ENCODE results near the gene KCNJ18. TPM values are rescaled to one million over a fixed set of nuclear protein-coding genes. Genes with fewer than 3 reads are reported as not detected.
"Not testable (repeated sequence)": the region's sequence is repeated elsewhere in the genome, so short reads cannot be mapped to it uniquely, and the experiment has no call there.

Gene KCNJ18
- total RNA-seq: not detected

DNA sequence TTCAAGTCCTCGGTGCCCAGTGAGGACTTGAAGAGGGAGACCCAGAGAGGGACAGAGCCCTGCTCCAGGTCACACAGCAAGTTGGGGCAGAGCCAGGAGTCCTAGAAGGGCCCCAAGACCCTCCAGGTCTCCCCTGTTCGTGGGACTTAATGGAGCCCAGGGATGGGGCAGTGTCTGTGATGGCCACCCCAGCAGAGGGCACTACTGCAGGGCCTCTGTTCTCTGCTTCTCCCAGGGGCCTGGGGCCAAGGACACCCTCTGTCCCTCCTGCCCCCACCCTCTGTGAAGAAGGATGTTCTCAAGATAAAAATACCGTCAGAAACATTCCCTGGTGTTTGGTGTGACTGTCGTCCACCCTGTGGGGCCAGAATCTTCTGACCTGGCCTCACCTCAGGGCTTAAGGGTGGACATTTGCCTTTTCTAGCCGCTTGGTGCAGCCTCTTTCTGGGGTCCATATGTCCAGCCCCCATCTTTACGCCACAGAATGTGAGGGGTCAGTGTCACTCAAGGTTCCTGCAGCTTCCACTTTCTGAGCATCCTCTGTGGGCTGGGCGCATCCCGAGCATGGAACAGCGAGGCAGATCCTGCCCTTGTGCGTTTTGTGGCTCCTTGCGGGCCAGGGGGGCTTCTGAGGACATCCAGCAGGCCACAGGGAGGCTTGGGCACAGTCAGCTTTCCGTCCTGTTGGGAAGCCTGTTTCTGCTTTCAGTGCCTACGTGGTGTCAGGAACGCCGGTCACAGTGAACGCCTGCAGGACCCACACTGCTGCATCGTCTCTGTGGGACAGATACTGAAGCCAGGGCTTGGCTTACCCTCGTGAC, at the start of gene KCNJ18:
TSS of gene KCNJ18 (plus strand) at position 641 of the 821 bp plus-strand sequence. CDS start 10,264 bp downstream, outside the sequence.
- not testable (repeated sequence) for DNase-seq (ENCODE audit: low spot score)

DNA sequence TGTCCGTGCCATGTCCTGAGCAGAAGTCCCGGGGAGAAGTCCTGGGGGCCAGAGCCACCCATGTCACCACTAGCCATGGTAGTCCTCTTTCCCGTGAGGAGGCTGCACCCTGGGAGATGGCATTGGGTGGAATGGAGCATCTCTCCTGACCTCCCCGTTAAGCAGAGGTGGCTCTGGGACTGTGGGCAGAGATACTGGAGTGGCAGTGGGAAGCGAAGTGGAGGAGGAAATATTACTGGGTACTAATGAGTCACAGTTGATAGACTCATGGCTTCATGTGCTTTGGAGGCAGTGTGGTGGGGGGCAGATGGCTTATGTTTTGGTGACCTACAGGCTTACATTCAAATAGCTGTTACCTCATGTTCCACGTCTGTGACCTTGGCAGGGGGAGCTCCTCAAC, 44.2 kb upstream of the KCNJ18 start:
- DNase-seq (ENCODE audit: low spot score): not testable (repeated sequence)

DNA sequence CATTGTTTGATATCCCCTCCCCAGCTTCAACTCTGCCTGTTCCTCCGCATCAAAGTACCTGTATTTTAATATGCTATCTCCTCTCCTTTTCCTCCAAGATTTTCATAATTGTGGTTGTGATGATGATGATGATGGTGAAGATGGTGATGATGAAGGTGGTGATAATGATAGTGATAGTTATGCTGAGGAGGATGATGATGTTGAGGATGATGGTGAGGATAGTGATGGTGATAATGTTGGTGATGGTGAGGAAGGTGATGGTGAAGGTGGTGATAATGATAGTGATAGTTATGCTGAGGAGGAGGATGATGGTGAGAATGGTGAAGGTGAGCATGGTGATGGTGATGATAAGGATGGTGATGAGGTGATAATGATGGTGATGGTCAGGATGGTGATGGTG, 42.3 kb upstream of the KCNJ18 start:
- DNase-seq (ENCODE audit: low spot score): not testable (repeated sequence)

DNA sequence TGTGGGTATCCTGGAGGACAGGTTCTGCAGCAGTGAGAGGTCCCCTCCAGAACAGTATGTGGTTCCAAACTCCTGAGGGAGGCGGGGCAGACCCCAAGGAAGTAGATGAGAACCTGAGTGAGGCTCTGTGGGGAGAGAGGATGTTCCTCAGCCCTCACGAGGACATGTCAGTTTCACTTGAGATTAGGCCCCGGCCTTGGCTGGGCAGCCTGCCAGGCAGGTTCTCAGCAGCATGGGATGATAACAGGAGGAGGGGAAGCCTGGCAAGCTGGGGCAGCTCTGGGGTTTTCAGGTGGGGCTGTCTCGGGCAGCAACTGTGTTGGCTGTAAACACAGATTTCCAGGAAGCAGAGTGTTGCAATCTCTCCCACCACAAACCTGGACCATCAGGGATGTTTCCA, 40.3 kb upstream of the KCNJ18 start:
- DNase-seq (ENCODE audit: low spot score): not testable (repeated sequence)

DNA sequence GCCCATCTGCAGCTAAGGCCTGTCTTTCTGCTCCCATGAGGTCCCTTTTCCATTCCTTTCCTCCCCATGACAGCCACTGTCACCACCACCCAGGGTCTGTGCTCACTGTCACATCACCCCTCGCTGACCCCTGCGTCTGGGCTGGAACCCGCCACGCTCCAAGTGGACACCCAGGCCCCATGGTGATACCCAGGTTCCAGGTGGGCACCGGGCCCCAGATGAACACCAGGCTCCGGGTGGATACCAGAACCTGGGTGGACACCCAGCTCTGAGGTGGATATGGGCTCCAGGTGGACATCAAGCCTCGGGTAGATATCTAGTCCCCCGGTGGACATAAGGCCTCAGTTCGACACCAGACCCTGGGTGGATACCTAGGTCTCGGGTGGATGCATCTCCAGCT, 39.1 kb upstream of the KCNJ18 start:
- DNase-seq (ENCODE audit: low spot score): not testable (repeated sequence)

DNA sequence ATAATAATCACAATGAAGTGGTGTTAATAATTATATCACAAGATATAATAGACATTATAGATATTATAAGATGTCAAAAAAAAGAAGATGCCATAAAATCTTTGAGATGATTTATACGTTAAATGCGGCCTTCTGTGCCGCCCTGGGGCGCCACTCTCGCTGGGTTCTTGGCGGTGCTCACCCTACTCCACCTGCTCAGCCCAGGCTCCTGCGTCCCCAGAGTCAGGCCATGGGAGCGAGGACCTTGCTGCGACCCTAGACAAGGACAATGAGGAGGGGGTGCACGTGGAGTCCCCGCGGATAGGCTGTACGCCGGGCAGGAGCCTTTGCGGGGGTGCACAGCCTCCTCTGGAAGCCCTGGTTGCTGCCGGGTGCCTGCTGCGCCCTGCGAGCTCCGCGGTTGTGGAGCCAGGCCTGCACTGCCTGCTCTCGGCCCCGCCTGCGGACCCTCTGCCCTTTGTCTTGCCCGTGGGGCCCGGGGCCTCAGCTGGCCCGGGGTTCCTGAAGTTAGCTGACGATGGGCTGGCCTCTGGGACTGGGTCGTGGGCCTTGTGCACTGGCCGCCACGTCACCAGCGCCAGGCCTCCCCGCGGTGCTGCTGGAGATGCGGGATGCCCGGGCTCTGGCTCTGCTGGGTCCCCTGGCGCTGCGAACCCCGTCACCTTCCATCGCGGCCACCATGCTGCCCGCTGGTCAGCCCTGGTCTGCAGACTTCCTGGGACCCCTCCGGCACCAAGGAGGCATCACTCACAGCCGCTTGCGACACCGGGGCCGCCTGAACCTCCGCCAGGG, 35.6 kb upstream of the KCNJ18 start:
- DNase-seq (ENCODE audit: low spot score): not testable (repeated sequence)

DNA sequence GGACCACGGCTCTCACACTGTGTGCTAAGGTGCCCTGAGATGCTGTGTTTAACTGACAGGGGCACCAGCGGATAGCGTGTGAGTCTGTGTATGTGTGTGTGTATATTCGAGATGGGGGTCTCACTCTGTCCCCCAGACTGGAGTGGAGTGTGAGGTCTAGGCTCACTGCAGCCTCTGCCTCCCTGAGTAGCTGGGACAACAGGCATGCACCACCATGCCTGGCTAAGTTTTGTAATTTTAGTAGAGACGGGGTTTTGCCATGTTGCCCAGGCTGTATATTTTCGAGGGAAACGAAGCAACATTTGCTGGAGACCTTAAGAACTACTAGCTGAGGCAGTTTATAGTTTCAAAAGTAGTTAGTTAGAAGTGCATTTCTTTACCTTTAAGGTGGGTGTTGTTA, 32.7 kb upstream of the KCNJ18 start:
- DNase-seq (ENCODE audit: low spot score): not testable (repeated sequence)

DNA sequence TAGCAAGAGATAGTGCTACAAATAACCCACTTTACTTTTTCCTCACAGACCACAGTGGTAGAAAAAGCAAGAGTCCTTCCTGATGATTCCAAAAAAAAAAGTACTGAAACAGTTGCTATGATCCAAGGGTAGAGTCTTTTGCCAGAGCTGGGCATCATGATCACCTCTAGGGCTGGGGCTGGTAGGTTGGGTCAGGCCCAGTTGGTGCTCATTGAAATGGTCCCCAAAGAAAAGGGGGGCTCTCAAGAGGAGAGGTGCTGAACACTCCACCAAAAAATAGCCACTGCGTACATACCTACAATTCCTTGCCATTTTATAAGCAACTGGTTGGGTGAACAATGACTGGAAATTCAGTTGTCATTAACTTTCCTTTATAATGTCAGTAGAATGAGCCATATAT, 30.9 kb upstream of the KCNJ18 start:
- not testable (repeated sequence) for DNase-seq (ENCODE audit: low spot score)

DNA sequence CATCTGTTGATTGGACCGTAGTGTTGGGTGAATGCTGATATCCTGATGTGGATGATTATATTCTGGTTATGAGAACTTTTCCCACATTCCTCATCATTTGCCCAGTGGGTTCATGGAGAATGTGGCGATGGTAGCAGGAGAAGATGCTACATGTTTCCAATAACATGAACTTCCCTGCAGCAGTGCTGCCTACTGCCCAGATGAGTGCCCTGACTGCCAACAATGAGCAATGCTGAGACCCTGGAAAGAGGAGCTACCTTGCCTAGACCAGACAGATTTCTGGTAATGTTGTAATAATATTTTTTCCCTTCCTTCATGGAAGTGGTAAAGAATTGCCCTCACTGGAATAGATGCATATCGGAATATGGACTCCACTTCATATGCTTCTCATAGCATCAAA, 29.2 kb upstream of the KCNJ18 start:
- DNase-seq (ENCODE audit: low spot score): peak; percentile 40

DNA sequence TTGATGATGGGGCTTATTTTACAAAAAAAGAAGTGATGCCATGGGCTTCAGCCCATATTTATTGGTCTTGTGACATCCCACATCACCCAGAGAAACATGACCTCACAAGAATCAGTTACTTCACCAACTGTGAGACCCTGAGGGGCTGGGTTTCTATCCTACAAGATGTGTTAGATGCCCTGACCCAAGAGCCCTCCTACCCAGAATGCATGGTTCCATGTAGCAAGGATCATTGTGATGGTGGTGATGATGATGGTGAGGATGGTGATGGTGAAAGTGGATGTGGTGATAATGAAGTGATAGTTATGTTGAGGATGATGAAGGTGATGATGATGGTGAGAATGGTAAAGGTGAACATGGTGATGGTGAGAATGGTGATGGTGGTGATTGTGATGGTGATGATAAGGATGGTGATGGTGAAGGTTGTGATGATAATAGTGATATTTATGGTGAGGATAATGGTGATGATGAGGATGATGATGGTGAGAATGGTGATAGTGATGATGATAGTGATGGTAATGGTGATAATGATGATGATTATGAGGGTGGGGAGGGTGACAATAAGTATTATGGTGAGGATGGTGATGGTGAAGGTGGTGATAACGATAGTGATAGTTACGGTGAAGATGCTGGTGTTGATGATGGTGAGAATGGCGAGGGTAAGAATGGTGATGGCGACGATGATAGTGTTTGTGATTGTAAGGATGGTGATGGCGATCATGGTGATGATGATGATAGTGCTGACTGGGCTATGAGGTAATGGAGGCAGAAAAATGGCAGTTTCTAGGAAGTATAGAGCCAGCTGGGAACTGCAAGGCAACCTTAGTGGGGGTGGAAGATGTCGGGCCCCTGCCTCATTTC, 28.5 kb upstream of the KCNJ18 start:
- peak; percentile 34 for DNase-seq (ENCODE audit: low spot score)

DNA sequence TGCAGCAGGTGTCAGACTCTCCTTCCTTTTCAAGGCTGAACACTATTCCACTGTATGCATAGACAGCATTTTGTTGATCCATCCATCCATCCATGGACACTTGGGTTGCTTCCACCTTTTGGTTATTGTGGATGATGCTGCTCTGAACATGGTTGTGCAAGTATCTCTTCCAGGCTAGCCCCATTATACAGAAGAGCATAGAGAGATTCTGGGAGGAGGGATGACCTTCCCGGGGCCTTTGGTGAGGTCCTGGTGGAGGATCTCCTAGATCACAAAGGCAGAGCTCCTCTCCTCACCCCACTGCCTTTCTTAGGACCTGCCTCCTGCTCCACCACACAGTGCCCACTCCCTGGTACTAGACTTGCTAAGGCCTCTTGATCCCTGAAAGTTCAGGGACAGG, 27.2 kb upstream of the KCNJ18 start:
- peak; percentile 35 for DNase-seq (ENCODE audit: low spot score)

DNA sequence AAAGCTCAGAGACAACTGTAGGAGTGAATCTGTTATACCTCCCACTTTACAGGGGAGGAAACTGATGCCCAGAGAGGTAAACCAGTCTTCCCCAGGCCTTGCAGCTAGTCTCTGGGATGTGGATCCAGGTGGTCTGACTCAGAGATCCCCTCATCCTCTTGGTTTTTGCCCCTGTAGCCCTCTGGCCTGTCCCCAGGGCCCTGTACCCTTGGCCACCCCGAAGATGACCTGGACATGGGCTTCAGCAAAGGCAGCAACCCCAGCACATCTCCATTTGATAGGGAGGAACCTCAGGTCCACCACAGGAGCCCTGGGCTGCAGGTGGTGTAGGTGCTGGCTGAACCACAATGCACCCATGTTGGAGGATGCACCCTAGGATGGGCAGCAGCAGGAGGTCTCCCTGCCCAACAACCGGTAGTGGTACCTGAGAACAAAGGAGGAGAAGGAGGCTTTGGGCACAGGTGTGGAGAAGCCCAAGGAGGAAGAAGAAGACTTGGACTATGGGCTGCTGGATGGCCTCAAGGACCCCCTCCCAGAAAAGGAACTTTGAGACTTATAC, 26.3 kb upstream of the KCNJ18 start:
- DNase-seq (ENCODE audit: low spot score): peak; percentile 43

DNA sequence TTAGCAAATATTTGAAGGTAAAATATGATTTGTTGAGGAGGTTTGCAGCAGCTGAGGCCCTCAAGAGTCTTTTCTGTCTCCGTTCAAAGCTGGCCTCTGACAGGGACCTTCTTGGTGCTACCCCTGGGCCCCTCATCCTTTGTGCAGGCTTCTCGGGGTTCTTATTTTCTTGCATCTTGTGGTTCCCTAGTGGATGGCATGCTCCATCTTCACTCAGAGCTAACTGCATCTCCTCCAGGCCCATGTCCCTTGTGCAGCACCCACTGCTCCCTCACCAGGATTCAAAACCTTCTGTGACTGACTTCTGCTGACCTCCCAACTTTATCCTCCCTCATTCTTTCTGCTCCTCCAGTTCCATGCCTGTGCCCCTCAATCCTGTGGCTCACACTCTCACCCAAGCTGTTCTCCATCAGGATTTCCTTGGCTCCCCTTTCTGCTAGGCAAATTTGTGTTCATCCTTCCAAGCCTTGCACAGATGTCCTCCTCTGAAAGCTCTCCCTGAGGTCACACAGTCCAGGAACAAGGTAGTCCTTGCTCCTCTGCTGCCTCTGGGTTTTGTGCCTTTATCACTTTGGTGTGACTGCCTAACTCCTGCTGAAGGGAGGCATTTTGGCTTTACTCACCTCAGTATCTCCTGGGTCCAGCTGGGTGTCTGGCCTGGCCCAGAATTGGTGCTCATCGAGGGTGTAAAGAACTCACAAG, 25.5 kb upstream of the KCNJ18 start:
- peak; percentile 39 for DNase-seq (ENCODE audit: low spot score)

DNA sequence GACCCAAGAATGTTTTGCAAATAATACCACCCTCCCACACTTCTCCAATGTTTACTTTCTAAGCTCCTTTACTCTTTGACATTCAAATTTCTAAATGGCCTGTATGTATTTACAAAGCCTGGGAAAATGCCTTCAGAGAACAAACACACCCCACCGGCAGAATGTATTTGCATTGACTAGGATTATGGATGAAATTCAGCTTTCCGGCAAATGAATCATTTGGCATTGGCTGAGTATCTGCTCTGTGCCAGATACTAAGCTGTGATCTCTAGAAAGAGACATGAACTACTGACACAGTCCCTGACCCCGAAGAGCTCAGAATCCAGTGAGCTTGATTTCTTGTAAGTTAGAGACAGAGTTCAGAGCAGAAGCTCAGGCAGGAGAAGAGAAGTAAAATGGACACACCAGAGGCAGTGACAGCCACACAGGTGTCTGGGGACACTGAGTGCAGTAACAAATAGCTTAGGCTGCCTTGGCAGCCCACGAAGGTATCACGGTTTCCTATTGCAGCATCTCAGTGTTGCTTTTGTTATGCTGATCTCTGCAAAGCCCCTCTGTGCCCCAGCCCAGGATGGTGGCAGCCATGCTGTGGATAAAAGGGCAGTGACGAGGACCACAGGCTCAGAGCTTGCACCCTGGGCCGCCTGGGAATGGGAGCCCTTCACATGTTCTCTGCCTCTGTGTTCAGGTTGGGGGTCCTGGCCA, 24.8 kb upstream of the KCNJ18 start:
- DNase-seq (ENCODE audit: low spot score): peak; percentile 40

DNA sequence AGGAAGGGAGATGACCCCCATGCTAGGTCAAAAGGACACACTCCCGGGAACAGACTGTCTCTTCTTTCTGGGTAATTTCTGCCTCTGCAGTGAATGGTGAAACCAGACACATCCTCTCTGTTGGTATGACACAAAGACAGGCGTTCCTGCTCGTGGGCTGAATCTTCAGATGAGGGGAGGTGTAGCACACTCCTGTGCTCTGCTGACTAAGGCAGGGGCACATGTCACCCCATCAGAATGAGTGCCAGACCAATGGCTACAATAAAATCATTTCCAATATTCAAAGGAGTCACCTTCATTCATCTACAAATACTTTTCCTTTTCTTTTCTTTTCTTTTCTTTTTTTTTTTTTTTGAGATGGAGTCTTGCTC, 24.2 kb upstream of the KCNJ18 start:
- not testable (repeated sequence) for DNase-seq (ENCODE audit: low spot score)

DNA sequence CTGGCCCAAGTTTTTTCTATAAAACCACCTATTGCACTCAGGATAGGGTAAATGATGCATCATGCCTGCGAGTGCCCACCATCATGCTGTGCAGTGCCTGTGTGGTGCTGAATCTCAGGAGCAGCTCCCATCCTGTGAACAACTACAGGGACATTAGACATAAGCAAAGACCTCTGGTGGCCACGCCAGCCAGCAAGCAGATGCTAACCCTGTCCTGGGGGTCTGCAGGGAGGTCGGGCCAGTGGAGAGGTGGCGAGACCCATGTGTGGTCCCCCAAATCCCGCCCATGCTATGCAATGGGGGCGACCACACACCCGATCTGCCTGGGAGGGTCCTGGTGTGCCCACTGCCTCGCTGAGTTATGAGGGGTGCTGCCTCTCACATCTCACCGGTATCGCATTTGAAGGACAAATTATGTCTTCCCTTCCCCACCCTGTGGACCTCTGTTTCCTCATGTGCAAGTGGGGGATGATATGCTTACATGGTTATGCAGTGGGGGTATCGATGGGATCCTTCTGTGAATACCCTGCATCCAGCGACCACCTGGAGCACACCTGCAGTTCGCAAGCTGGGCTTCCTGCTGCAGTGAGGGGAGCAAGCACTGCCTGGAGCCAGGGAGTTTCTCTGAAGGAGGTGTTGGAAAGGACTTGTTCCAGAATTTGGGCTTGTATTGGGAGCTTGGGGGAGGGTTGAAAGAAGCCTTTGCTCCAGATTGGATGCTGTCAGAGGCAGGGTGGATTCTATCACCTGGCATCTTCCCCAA, 23.4 kb upstream of the KCNJ18 start:
- peak; percentile 35 for DNase-seq (ENCODE audit: low spot score)

DNA sequence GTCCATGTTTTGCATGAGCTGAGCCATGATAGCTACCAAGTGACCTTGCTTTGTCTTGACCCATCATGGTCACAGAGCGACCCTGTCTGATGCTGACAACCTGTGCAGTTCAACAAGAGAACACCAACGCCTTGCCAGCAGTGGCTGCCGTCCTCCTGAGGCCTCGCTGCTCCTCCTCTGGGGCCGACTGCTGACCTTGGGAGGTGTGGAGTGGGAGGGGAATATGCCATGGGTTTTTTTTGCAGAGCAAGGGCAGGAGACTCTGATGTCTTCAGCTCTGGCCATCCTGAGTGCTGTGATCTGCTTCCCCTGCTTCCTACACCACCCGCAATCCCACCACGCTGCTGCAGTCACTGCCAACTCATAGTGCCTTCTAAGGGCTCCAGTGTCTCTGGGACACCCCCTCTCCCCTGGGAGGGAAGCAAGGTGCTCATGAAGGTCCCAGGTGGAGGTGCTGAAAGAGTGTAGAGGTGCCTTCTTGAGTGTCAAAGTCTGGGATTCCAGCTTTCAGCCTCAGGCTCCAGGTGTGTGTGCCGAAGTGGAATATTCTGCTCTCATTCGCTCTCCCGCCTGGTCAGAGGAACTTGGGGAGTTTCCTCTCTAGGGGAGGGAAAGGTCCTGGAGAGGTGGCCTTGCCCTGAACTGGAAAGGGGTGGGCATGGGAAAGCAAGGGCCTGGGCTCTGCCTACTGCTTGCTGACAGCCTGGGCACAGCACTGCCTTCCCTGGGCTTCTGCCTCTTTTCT, 22.5 kb upstream of the KCNJ18 start:
- DNase-seq (ENCODE audit: low spot score): peak; percentile 34

DNA sequence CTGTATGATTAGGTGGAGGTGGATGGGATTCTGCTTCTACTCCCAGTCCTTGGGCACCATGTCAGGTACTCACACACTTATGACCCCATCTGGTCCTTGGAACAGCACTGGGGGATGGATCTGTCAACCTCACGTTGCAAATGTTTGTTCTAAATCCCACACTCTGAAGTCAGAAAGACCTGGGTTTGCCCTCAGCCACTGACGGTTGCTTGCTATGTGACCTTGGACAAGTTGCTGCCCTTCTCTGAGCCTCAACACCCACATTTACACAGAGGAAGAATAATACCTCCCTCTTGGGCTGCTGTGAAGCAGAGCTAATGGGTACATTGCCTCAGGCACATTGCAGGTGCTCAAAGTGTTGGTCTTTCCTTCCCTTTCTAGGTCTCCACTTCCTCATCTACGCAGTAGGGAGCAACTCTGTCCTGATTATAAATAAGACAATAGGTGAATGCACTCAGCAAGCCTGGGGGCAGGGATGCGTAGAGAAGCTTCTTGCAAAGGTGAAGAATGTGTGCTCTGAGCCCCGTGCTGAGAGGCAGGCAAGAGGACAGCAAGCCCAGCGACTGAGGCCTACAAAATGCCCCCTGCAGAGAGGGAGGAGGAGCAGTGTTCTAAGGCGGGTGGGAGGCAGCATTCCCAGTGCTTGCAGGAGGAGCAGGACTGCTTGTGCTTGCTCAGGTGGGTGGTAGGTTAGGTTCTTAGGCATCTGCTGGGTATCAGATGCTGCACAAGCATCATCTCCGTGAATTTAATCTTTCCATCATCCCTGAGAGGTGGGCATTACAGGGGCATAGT, 21.8 kb upstream of the KCNJ18 start:
- DNase-seq (ENCODE audit: low spot score): peak; percentile 34
